Measurements from ENCODE around the gene CALCR.
A peak's percentile ranks its signal among the peaks of the same experiment; 100 is the strongest.

Gene CALCR

DNA sequence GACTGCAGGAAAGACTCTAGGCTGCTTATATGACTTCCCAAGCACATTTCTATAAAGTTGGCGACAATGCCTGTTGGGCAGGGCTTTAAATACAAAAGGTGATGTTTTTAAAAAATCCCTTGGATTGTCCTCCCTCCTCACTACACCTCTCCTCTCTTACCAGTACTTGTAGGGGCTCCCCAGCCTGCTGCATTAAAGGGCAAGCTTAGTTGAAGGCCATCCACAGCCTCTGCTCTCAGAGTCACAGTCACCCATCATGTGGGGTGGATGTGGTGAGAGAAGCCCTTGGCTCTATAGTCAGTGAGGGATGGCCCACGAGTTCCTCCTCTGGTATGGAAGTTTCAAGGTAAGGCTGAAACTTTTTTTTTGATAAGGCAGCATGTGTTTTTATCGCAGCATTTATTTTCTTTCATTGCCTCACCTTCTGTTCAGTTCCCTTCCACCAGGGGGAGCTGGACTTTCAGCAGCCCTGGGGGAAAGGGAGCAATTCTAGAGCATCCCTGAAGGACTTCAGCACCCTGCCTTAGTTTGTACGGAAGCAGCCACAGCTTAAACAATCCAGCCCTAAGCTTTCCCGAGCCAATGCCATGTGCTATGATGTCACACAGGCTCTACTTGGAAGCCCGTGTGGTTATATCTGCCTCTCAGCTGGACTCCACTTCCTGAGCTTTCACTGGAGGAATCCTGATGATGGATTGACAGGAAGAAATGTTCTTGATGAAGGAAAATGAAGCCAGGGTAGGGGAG lies 131.9 kb downstream of the CALCR start:
- peak; percentile 57 for DNase-seq

DNA sequence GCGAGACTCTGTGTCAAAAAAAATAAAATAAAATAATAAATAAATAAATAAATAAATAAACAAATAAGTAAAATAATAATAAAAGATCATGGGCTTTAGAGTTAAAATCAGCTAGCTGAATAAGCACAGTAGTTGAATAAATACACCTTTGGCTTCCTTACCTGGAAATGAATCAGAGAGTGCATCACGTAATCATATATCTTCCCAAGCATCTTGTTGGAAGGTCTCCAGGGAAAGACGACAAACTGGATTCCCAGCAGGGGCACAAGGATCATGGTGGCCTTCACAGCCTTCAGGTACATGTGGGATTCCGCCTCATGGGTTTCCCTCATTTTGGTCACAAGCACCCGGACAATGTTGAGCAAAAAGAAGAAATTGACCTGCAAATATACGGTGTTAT lies 138.7 kb downstream of the CALCR start:
- DNase-seq = no peak

DNA sequence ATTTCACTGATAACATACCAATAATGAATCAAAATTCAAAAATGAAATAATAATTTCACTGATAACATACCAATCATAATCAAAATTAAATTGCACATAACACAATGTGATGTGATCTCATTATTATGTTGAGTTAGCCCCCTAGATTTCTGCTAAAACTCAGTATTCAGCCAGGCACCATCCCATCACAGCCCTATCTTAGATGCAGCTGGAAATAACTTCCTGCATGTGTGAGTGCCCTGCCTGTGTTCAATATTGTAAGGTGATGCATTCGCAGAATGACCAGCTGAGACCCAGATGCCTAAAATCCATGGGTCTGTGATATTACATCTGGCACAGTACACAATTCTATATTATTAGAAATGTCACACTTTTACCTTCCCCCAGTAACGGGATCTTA lies 142.4 kb downstream of the CALCR start:
- DNase-seq = no peak

DNA sequence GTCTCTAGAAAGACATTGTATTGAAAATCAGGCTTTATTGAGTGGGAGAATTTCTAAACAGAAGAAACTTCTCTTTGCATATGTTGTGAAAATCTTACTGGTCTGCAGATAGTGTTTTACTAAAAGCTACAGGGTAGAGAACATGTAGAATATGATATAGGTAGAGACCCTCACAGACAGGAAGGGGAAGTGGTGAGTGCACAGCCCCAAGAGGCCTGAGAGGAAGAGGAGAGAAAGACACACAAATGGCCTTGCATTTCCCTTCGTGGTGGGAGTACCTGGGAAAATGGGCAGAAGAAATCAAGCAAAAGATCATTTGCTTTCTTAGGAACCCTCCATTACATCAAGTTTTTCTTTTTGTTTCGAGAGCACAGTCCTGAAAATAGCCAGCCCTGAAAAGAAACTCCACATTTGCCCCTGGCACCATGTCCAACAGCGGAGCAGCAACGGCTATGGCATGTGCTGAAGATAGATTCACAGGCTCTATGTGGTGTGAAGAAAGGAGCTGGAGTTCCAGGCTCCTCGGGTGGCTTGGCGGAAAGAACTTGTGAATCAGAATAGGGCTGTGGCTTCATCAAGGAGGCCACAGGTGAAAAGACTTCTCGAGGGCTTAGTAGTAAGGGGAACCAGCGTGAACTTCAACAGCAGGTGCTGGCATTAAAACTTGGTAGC lies 143.5 kb downstream of the CALCR start:
- no peak for DNase-seq

DNA sequence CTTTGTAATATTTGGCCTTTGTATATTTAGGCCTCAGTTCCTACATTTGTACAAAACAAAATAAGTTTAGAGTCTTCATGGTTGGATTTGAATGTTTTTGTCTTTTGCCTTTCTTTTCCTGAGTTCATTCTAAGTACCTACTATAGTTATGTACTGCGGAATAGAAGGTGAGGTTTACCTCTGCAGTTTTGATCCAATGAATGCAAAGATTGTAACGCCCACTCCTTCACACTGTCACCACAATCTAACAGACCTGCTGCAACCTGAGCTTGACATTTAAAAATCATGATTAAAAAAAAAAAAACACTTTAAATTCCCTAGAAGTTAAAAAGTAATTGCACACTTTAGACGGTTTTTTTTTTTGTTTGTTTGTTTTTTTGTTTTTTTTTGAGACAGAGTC lies 145.0 kb downstream of the CALCR start:
- no peak for DNase-seq

DNA sequence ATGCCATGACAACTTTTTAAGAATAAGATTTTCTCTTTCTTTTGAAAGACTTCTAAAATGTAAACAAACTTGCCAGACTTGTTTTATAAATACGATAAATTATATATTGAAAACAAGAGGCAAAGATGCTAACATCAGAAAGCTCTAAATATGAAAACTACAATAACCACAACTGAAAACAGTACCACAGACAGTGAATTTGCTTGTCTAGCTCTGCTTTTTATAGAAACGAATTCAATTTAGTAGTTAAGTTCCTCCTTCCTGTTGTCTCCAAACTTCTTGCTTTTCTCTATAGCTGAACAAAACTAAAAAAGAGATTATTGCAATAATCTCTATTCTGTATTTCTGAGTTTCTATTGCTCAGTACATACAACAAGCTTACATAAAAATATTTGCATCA lies 147.4 kb downstream of the CALCR start:
- no peak for DNase-seq

DNA sequence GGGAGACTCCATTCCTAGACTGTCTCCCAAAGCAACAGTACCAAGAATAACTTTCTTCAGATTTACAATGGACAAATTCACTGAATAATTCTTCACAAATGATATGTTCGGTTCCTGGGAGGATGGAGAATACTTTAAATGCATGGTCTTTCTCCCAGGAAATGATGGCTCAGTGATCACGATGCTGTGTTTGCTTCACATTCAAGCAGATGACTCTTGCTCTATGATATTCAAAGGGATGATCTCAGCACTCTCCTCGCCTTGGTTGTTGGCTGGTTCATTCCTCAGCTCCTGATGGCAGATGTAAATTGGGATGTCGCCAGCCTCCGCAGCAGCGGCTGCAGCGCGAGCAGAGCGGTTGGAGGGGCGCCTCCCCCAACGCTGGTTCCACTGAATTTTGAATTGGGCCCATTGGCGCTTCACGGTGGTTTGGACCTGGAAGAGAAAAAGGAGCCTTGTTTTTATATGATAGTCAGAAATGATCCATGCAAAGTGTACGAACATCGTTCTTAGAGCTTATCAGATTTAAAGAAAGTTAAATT lies 148.3 kb downstream of the CALCR start:
- DNase-seq = no peak

DNA sequence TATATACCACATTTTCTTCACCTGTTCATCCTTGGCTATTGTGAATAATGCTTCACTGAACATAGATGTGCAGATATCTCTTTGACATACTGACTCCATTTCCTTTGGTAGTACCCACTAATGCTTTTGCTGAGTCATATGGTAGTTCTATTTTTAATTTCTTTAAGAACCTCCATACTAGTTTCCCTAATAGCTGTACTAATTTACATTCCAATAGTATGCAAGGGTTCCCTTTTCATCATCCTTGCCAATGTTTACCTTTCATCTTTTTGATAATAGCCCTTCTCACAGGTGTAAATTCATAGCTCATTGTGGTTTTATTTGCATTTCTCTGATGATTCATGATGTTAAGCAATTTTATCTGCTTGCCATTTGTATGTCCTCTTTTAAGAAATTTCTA lies 159.9 kb downstream of the CALCR start:
- peak; percentile 83 for DNase-seq

DNA sequence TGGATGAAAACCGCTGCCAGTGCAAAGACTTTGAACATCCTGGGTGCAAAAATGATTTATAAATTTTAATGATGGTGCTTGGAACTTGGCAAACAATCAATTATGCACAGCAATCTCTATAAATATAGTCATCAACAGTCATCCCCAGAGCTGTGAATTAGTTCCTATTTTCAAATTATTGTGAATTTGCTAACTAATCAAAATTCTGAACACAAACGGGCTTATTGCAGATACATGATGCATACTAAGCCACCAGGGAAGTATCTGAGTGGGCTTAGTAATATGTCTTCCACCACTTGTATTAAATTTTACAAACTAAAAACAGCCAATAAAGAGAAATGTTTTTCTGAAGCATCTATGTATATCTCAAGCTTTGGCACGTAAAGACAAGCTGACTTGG lies 165.2 kb downstream of the CALCR start:
- no peak for DNase-seq

DNA sequence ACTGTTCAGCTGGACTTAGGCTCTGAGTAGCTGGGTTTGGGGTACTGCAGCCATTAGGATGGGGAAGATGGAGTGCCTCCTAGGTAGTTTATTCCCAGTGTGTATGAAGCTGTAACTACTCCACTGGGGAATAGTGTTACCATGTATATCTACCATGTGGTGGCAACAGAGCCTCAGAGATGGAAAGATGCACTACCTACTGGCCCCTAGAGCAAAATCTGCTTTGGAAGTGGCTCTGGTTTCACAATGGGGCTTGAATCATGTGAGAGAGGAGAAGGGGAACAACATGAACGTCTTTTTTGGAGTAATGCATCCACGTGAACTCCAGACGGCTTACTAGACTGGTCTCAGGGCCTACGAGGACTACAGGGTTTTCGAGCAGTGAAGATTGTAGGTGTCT lies 167.3 kb downstream of the CALCR start:
- DNase-seq = no peak

DNA sequence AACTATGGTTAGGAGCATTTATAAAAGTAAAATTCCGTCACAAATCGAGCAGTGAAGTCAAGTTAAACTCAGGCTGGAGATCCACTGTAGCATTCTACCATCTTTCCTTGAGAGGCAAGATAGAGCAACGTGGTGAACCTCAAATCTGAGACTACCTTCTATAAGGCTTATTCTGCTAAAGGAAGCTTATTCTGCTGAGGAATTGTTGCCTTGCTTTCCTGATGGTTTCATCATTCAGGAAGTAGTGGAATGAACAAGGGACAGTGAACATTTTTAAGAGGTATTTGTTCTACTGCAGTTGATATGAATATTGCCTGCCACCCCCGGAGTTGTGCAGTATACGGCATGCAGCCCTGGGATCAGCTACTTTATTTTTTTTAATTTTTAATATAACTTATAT lies 171.6 kb downstream of the CALCR start:
- no peak for DNase-seq

DNA sequence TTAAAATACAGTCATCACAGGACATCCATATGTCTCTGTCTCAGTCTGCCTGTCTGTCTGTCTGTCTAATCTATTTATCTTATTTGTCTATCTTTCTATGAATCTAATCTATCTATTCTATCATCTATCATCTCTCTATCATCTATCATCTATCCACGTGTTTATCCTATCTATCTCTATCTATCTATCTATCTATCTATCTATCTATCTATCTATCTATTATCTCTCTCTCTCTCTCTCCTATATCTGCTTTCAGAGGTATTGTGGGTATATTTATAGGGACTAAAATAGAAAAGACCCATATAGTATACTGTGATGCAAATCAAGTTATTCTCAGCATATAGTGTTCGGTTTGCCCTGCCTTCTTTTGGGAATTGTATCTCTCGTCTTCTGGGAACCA lies 174.9 kb downstream of the CALCR start:
- DNase-seq = no peak

DNA sequence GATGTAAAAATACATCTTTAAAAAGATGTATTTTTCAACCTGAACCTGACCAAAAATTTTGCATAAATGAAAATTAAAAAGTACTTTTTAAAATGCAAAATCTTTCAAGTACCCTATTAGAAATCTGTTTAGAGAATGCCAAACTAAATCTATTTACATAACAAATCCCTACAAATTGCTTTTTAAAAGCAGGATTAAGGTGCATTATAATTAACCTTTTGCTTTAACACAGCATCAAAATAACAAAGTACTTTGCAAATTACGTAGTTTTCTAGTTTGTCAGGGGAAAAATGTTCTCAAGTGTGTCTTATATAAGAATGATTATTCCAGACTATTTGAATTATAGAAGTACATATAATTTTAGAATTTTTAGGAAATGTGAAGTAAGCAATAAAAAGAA lies 181.5 kb downstream of the CALCR start:
- no peak for DNase-seq

DNA sequence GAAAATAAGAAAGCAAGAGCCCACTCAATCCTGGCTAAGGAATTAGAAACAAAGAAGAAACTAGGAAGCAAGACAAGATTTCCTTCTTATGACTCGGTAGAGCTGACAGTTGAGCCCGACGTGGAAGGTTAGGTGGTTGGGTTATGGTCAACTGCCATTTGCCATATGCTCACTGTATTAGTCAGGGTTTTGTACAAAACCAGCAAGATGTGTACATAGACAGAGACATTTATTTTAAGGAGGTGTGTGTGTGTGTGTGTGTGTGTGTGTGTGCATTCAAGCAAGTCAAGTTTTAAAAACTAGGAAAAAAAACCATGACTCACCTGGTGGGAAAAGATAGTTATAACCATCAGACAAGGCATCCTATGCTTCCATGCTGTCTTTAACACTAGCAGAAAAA lies 183.9 kb downstream of the CALCR start:
- no peak for DNase-seq

DNA sequence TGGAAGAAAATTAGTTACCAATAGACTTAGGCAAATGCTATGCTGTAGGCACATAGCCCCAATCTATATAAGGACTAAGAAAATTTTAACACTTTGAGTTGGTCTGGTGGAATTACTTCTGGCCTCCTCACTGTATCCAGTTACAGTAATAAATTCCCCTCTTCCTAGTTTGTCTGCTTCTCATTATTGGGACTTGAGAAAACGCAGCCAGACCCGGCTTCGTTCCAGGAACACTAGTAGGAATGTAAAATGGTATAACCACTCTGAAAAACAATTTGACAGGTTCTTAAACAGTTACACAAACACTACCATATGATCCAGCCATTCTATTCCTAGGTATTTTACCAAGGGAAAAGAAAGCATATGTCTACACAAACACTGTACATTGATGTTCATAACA lies 192.2 kb downstream of the CALCR start:
- DNase-seq = no peak

DNA sequence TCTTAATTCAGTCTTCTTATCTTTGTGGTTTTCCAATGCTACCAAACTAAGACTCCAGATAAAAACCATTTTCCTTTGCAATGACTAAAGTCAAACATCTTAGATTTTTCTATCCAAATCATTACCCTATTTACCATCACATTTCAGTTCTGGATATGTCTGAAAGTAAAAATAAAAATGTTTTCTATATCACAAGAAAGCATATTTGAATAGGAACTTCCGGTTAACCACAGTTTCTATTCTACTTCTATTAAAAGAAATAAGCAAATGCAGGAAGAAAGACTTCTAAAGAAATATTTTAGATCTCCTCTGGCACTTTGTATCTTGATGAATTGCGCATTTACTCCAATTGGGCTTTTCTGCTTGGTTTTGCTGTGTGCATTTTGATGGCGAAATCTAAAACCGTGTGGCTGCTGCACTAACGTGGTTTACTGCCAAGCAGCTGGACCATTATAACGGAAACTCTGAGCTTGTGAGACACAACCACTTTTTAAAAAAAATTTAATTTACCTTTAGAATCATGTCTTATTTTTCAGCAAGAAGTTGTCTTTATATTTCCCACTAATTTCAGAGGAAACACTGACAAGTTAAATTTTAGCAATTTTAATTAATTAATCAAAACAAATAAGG lies 196.3 kb downstream of the CALCR start:
- no peak for DNase-seq

DNA sequence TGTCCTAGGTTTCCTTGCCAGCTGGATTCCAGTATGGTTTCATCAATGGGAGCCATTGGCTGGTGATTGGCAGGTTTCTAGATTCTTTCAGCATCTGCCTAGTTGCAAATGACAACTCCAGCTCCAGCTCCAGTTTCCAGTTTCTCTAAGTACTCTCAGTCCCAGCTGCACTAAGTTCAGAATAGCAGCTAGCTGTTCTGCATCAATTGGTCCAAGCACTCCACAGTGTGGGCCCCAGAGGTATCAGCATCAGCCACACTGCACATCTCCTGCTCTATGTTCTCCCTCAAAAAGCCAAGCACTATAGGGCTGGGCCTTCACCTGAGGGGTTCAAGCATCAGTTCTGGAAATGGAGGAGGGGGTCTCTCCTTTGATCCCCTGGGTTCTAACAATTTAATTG lies 198.9 kb downstream of the CALCR start:
- no peak for DNase-seq

Measured in NCI-H146 (cell line).